SK-N-SH (cell line): Measurements from ENCODE around the gene CBR1. TPM values are rescaled to one million over a fixed set of nuclear protein-coding genes. Genes with fewer than 3 reads are reported as not detected.

Source experiments
- CTCF ChIA-PET: fragments of 300-600, 350-600 bp; formaldehyde crosslinking; extraction: SDS; loops from one replicate; lab custom pipeline; 2021; lab: Yijun Ruan, JAX
- POLR2A ChIA-PET: fragments of 350-600 bp; sonication (Branson Sonifier 250); formaldehyde crosslinking; extraction: SDS; loops from one replicate; lab custom pipeline; 2020; ENCODE audit warnings: antibody characterized with exemption, inconsistent platforms; lab: Yijun Ruan, JAX
- DNase-seq: peaks from one replicate; pipeline ENCODE4 v3.0.0; 2012
- H2AFZ ChIP-seq: fragments of 200-600 bp; sonication (generic); 2 replicates; pipeline ENCODE4 v1.8.1; 2016; ENCODE audit warnings: antibody characterized with exemption, mild to moderate bottlenecking, low read depth
- H3F3A ChIP-seq: fragments of 200-600 bp; sonication (generic); replicated peaks from 2 replicates; pipeline ENCODE3; 2016; ENCODE audit warnings: antibody characterized with exemption, mild to moderate bottlenecking; ENCODE audit not compliant: insufficient read depth
- H3K27ac ChIP-seq, 2 experiments: fragments of 200-500 bp in 1 of 2; fragments of 200-600 bp in 1 of 2; sonication (Bioruptor generic) in 1 of 2; sonication (generic), shearing (Covaris generic) in 1 of 2; 2 replicates each; pipeline versions ENCODE4 v1.5.1 to v1.6.1; 2014 to 2016; ENCODE audit warnings: low read depth in 2 of 2, inconsistent platforms in 1 of 2, low read length in 1 of 2, mild to moderate bottlenecking in 1 of 2, mixed read lengths in 1 of 2
- H3K27me3 ChIP-seq: fragments of 200-600 bp; sonication (generic), shearing (Covaris generic); 2 replicates; pipeline ENCODE4 v1.6.1; 2016; ENCODE audit warnings: mixed run types; ENCODE audit not compliant: insufficient read depth
- H3K36me3 ChIP-seq, 2 experiments: fragments of 200-500 bp in 1 of 2; fragments of 200-600 bp in 1 of 2; sonication (Bioruptor generic) in 1 of 2; sonication (generic) in 1 of 2; replicated peaks in 1 of 2; 2 replicates each; pipeline versions ENCODE3 to v1.5.1; 2014 to 2016; ENCODE audit warnings: low read length in 1 of 2, mild to moderate bottlenecking in 1 of 2; ENCODE audit not compliant: insufficient read depth in 2 of 2, control insufficient read depth in 1 of 2
- H3K4me1 ChIP-seq, 2 experiments: fragments of 200-500 bp in 1 of 2; fragments of 200-600 bp in 1 of 2; sonication (Bioruptor generic) in 1 of 2; sonication (generic), shearing (Covaris generic) in 1 of 2; 2 replicates each; pipeline versions ENCODE4 v1.5.1 to v1.6.1; 2014 to 2016; ENCODE audit warnings: low read depth in 1 of 2, low read length in 1 of 2, mixed run types in 1 of 2; ENCODE audit not compliant: insufficient read depth in 2 of 2, control insufficient read depth in 1 of 2
- H3K4me2 ChIP-seq: fragments of 200-600 bp; sonication (generic), shearing (Covaris generic); 2 replicates; pipeline ENCODE4 v1.6.1; 2017; ENCODE audit warnings: mixed run types
- H3K4me3 ChIP-seq, 2 experiments: fragments of 200-500 bp in 1 of 2; fragments of 200-600 bp in 1 of 2; sonication (Bioruptor generic) in 1 of 2; sonication (generic), shearing (Covaris generic) in 1 of 2; 2 replicates each; pipeline versions ENCODE4 v1.5.1 to v1.8.1; 2014 to 2016; ENCODE audit warnings: low read depth in 2 of 2, inconsistent platforms in 1 of 2, low read length in 1 of 2, mild to moderate bottlenecking in 1 of 2, mixed read lengths in 1 of 2, moderate library complexity in 1 of 2
- H3K79me2 ChIP-seq: fragments of 200-600 bp; sonication (generic); 2 replicates; pipeline ENCODE4 v1.8.1; 2017; ENCODE audit warnings: mild to moderate bottlenecking; ENCODE audit not compliant: insufficient read depth
- H3K9ac ChIP-seq: fragments of 200-600 bp; sonication (generic); 2 replicates; pipeline ENCODE4 v1.6.1; 2017; ENCODE audit warnings: mixed run types
- H3K9me2 ChIP-seq: fragments of 200-600 bp; sonication (generic); 2 replicates; pipeline ENCODE4 v1.6.1; 2017; ENCODE audit warnings: mixed run types
- H3K9me3 ChIP-seq: fragments of 200-600 bp; sonication (generic); 2 replicates; pipeline ENCODE4 v1.6.1; 2017; ENCODE audit warnings: mixed run types, mild to moderate bottlenecking, moderate library complexity
- H4K20me1 ChIP-seq: fragments of 200-600 bp; sonication (generic); 2 replicates; pipeline ENCODE4 v1.6.1; 2017; ENCODE audit warnings: mild to moderate bottlenecking, mixed run types; ENCODE audit not compliant: insufficient read depth
- CTCF ChIP-seq: fragments of 200-600 bp; sonication (generic); IDR thresholded peaks from 2 replicates; pipeline ENCODE4 v1.6.1; 2017; ENCODE audit warnings: antibody characterized with exemption, mild to moderate bottlenecking, moderate library complexity
- EP300 ChIP-seq, 2 experiments: IDR thresholded peaks; 2 replicates each; pipeline versions ENCODE4 v1.4.0 to v1.6.1; 2012; ENCODE audit warnings: borderline replicate concordance in 1 of 2, low read depth in 1 of 2, low read length in 1 of 2
- EZH2phosphoT487 ChIP-seq: fragments of 200-600 bp; sonication (generic); IDR thresholded peaks from 2 replicates; pipeline ENCODE4 v1.6.1; 2017; ENCODE audit warnings: low read depth, mixed run types, mild to moderate bottlenecking, antibody characterized with exemption, moderate library complexity, borderline replicate concordance
- FOSL2 ChIP-seq: IDR thresholded peaks from 2 replicates; pipeline ENCODE4 v1.4.0; 2012; ENCODE audit warnings: low read depth, mild to moderate bottlenecking, moderate library complexity, borderline replicate concordance
- FOXJ3 ChIP-seq: sonication (generic); formaldehyde crosslinking; IDR thresholded peaks from 2 replicates; pipeline ENCODE4 v1.5.1; 2020; ENCODE audit warnings: mild to moderate bottlenecking, missing genetic modification reagents
- FOXM1 ChIP-seq: IDR thresholded peaks from 2 replicates; pipeline ENCODE4 v1.4.0; 2012; ENCODE audit warnings: low read depth, mild to moderate bottlenecking
- GABPA ChIP-seq: IDR thresholded peaks from 2 replicates; pipeline ENCODE4 v1.4.0; 2012; ENCODE audit warnings: low read depth, mild to moderate bottlenecking
- GATA2 ChIP-seq: sonication (generic); formaldehyde crosslinking; IDR thresholded peaks from 2 replicates; pipeline ENCODE4 v1.5.0; 2020; ENCODE audit warnings: mild to moderate bottlenecking, missing genetic modification reagents
- JUND ChIP-seq: IDR thresholded peaks from 2 replicates; pipeline ENCODE4 v1.4.0; 2012
- MXI1 ChIP-seq: IDR thresholded peaks from 2 replicates; pipeline ENCODE4 v1.6.1; 2012; ENCODE audit warnings: mild to moderate bottlenecking, low read depth, low read length, improper control_type of control experiment
- NFIC ChIP-seq: IDR thresholded peaks from 2 replicates; pipeline ENCODE4 v1.4.0; 2012; ENCODE audit warnings: borderline replicate concordance
- POLR2AphosphoS5 ChIP-seq: IDR thresholded peaks from 2 replicates; pipeline ENCODE4 v1.6.1; 2012; ENCODE audit warnings: low read depth, low read length
- REST ChIP-seq: IDR thresholded peaks from 2 replicates; pipeline ENCODE4 v1.6.1; 2012; ENCODE audit warnings: mild to moderate bottlenecking, low read depth, low read length, moderate library complexity
- RFX5 ChIP-seq: IDR thresholded peaks from 2 replicates; pipeline ENCODE4 v1.6.1; 2012; ENCODE audit warnings: mild to moderate bottlenecking, improper control_type of control experiment, low read length
- SMC3 ChIP-seq: IDR thresholded peaks from 2 replicates; pipeline ENCODE4 v1.6.1; 2012; ENCODE audit warnings: low read depth, low read length, improper control_type of control experiment
- TAF1 ChIP-seq: IDR thresholded peaks from 2 replicates; pipeline ENCODE4 v1.6.1; 2012; ENCODE audit warnings: low read depth, mild to moderate bottlenecking, low read length, moderate library complexity, borderline replicate concordance
- TCF12 ChIP-seq: IDR thresholded peaks from 2 replicates; pipeline ENCODE4 v1.4.0; 2012
- USF1 ChIP-seq: IDR thresholded peaks from 2 replicates; pipeline ENCODE4 v1.4.0; 2012; ENCODE audit warnings: low read depth, borderline replicate concordance
- WGBS: methylation state at CpG from one replicate; pipeline ENCODE4 v1.1.6; 2017; ENCODE audit warnings: low lambda C conversion rate; 5-methylcytosine and 5-hydroxymethylcytosine counted together
- polyA plus RNA-seq, 3 experiments: library from polyadenylated mRNA; depleted of rRNA; stranded (reverse); fragments of >200 nt; gene quantifications; 2 replicates each; pipeline ENCODE4 v1.2.3, GENCODE V29; 2012

Gene CBR1
- polyA plus RNA-seq, 1 of the 3 experiments (the other 2 are of a cell fraction), result 136 TPM

GRCh38 chr21:36082237-36082664 lies 12.4 kb downstream of the CBR1 start:
- POLR2A ChIA-PET, result no interaction called here

More at GRCh38 chr21:36082237-36082664, 12.4 kb downstream of the CBR1 start:
- CTCF ChIA-PET, result interaction anchor here (1.4 to 3.4 kb wide), 2 partner anchors 10 to 30 kb away, joined by 4 to 9 read pairs; no protein-coding TSS in a partner anchor
- Histone ChIP-seq H3K4me1 (no peaks in the 10 kb centered on the region), H3K27ac (no peak overlapping the region), H3K27me3 (no peaks in the 10 kb centered on the region), H3K36me3 (no peaks in the 10 kb centered on the region), H3K9ac (no peak overlapping the region), H3K4me3 (no peak overlapping the region), H3K9me3 (no peaks in the 10 kb centered on the region), H3F3A (no peaks in the 10 kb centered on the region), H4K20me1 (no peaks in the 10 kb centered on the region), H2AFZ (no peak overlapping the region), H3K79me2 (no peaks in the 10 kb centered on the region), H3K4me2 (no peak overlapping the region), H3K9me2 (no peaks in the 10 kb centered on the region)
- TF ChIP-seq GABPA (no peak), RFX5 (no peak), MXI1 (no peak), GATA2 (CRISPR knock-in tag) (no peak), TCF12 (no peak), NFIC (no peak), JUND (no peak), SMC3 (no peak), FOXJ3 (CRISPR knock-in tag) (no peak), POLR2AphosphoS5 (no peak), FOXM1 (no peak), USF1 (no peak), TAF1 (no peak), EZH2phosphoT487 (no peak), CTCF (no peak), REST (no peak), EP300 (IDR thresholded peaks at IDR 0.05; ENCODE audit: borderline replicate concordance in 1 of 2, low read depth in 1 of 2, low read length in 1 of 2) (no peak), FOSL2 (no peak)
- WGBS, result 67% methylated on average over 3 of the region's 3 CpGs
- DNase-seq, result no peak
